Thymus (tissue), 11 donors: ENCODE measurements around the gene APIP. TPM values are rescaled to one million over a fixed set of nuclear protein-coding genes. Genes with fewer than 3 reads are reported as not detected.
"Not testable (repeated sequence)": the region's sequence is repeated elsewhere in the genome, so short reads cannot be mapped to it uniquely, and the experiment has no call there.

Source experiments
- DNase-seq, 9 donors: peaks; one replicate each; pipeline ENCODE4 v3.0.0-alpha.2; 2013; ENCODE audit warnings: low spot score in 9 of 9, low read depth in 6 of 9, missing footprints in 1 of 9
- H3K27ac ChIP-seq, 2 donors: one replicate each; pipeline ENCODE4 v1.5.1; 2013; ENCODE audit warnings: control low read depth in 1 of 2, low read depth in 1 of 2, low read length in 1 of 2, mild to moderate bottlenecking in 1 of 2, moderate library complexity in 1 of 2
- H3K27me3 ChIP-seq, 2 donors: one replicate each; pipeline ENCODE4 v1.5.1; 2013; ENCODE audit warnings: low read length in 1 of 2; ENCODE audit not compliant: control insufficient read depth in 2 of 2, insufficient read depth in 1 of 2
- H3K36me3 ChIP-seq, 2 donors: one replicate each; pipeline ENCODE4 v1.5.1; 2013; ENCODE audit warnings: low read length in 1 of 2, mild to moderate bottlenecking in 1 of 2, moderate library complexity in 1 of 2; ENCODE audit not compliant: control insufficient read depth in 2 of 2, insufficient read depth in 2 of 2
- H3K4me1 ChIP-seq, 2 donors: one replicate each; pipeline ENCODE4 v1.5.1; 2013; ENCODE audit warnings: low read length in 2 of 2; ENCODE audit not compliant: control insufficient read depth in 2 of 2, insufficient read depth in 2 of 2
- H3K4me3 ChIP-seq, 2 donors: one replicate each; pipeline ENCODE4 v1.5.1; 2013; ENCODE audit warnings: low read length in 2 of 2, control low read depth in 1 of 2, mild to moderate bottlenecking in 1 of 2
- H3K9me3 ChIP-seq, 2 donors: one replicate each; pipeline ENCODE4 v1.5.1; 2013; ENCODE audit warnings: low read length in 1 of 2, mild to moderate bottlenecking in 1 of 2; ENCODE audit not compliant: control insufficient read depth in 2 of 2, insufficient read depth in 1 of 2
- WGBS: extraction: QIAGEN DNeasy Blood & Tissue Kit; methylation state at CpG from one replicate; pipeline ENCODE4 v1.1.7; 2013; 5-methylcytosine and 5-hydroxymethylcytosine counted together
- polyA plus RNA-seq: library from polyadenylated mRNA; stranded (reverse); fragments of 200-250 nt; gene quantifications from one replicate; pipeline ENCODE4 v1.2.3, GENCODE V29; 2013
- total RNA-seq: library from RNA; stranded (reverse); fragments of 120-200 nt; gene quantifications from one replicate; pipeline ENCODE4 v1.2.4, GENCODE V29; 2013
- donor health status: healthy.

APIP gene
- total and polyA plus RNA-seq, 2 donors: 44.3 to 51.8 TPM

- not testable (repeated sequence) for H3K27ac ChIP-seq, DNase-seq
Measured at GRCh38 chr11:34913556-34913955, 2.6 kb downstream of the APIP start.

GRCh38 chr11:34911676-34912075 lies 4.5 kb downstream of the APIP start:
- peaks cover 36 to 37% of the 10 kb centered on the region in 2 donors for H3K4me1 ChIP-seq
- DNase-seq: no peak
- 98% methylated on average over 2 of the region's 2 CpGs for WGBS
- H3K4me3 ChIP-seq: no peak overlapping the region
- H3K27ac ChIP-seq: no peak overlapping the region
- peaks cover 0 to 6% of the 10 kb centered on the region in 2 donors for H3K9me3 ChIP-seq
- H3K36me3 ChIP-seq: no peaks in the 10 kb centered on the region
- H3K27me3 ChIP-seq: no peaks in the 10 kb centered on the region

More at GRCh38 chr11:34913556-34913955, 2.6 kb downstream of the APIP start:
- H3K9me3 ChIP-seq, H3K36me3 ChIP-seq, H3K27me3 ChIP-seq, H3K4me3 ChIP-seq: not testable (repeated sequence)
- peaks cover 36 to 39% of the 10 kb centered on the region in 2 donors for H3K4me1 ChIP-seq
- 97% methylated on average over 10 of the region's 10 CpGs for WGBS

- peaks cover 36 to 37% of the 10 kb centered on the region in 2 donors for H3K4me1 ChIP-seq
- peak overlapping the region in 1 of 2 donors; percentile 89 for H3K27ac ChIP-seq
- 98% methylated on average over 1 of the region's 1 CpG for WGBS
Measured at GRCh38 chr11:34910817-34911216, 5.4 kb downstream of the APIP start.

DNA sequence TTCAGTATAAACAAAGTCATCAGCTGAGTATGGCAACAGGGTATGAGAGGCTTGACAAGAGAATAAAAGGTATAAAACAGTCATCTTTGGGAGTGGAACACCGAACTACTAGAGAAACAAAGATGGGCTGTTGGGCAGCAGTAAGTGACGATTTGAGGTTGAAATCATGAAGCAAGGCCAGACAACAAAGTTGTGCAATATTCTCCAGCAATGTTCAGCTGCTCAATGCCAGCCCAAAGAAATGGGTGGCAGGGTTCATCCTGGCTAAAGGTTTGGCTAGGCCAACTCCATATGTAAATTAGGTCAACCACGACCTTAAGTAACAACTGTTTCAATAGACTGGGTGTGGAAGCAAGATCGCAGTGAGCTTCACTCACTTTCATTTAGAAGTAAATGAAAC lies 6.2 kb downstream of the APIP start:
- Histone ChIP-seq H3K36me3 (no peaks in the 10 kb centered on the region), H3K4me3 (no peak overlapping the region), H3K4me1 (peaks cover 31 to 35% of the 10 kb centered on the region in 2 donors), H3K27ac (peak overlapping the region; percentile 85 to 89), H3K27me3 (no peaks in the 10 kb centered on the region), H3K9me3 (peaks cover 0 to 6% of the 10 kb centered on the region in 2 donors)
- peak in 3 of 9 donors; percentile 17 to 49 (median 30) for DNase-seq
- WGBS: 86% methylated on average over 4 of the region's 4 CpGs

More at GRCh38 chr11:34910817-34911216, 5.4 kb downstream of the APIP start:
- peak in 1 of 9 donors; percentile 42 for DNase-seq
- Histone ChIP-seq H3K27me3 (no peaks in the 10 kb centered on the region), H3K36me3 (no peaks in the 10 kb centered on the region), H3K9me3 (peaks cover 0 to 6% of the 10 kb centered on the region in 2 donors), H3K4me3 (no peak overlapping the region)

- Histone ChIP-seq H3K4me1 (peaks cover 25 to 30% of the 10 kb centered on the region in 2 donors), H3K27ac (peak overlapping the region; percentile 85 to 89), H3K36me3 (no peaks in the 10 kb centered on the region), H3K27me3 (no peaks in the 10 kb centered on the region), H3K4me3 (no peak overlapping the region), H3K9me3 (peaks cover 0 to 6% of the 10 kb centered on the region in 2 donors)
- WGBS: 47% methylated on average over 6 of the region's 6 CpGs
- DNase-seq: peak in 7 of 9 donors; percentile 45 to 88 (median 75)
Measured at GRCh38 chr11:34909415-34909814, 6.8 kb downstream of the APIP start.

- 89% methylated on average over 3 of the region's 3 CpGs for WGBS
- peak in 1 of 9 donors; percentile 23 for DNase-seq
- no peaks in the 10 kb centered on the region for H3K27me3 ChIP-seq
- peak overlapping the region in 1 of 2 donors; percentile 89 for H3K27ac ChIP-seq
- peaks cover under 1 to 3% of the 10 kb centered on the region in 2 donors for H3K36me3 ChIP-seq
- no peaks in the 10 kb centered on the region for H3K9me3 ChIP-seq
- no peak overlapping the region for H3K4me3 ChIP-seq
- peaks cover 25 to 28% of the 10 kb centered on the region in 2 donors for H3K4me1 ChIP-seq
Measured at GRCh38 chr11:34907934-34908593, 8.1 kb downstream of the APIP start.

- no peak overlapping the region for H3K4me3 ChIP-seq
- no peak for DNase-seq
- peaks cover 3 to 14% of the 10 kb centered on the region in 2 donors for H3K36me3 ChIP-seq
- peaks cover 7 to 19% of the 10 kb centered on the region in 2 donors for H3K9me3 ChIP-seq
- no peaks in the 10 kb centered on the region for H3K27me3 ChIP-seq
- peaks cover 19 to 24% of the 10 kb centered on the region in 2 donors for H3K4me1 ChIP-seq
- H3K27ac ChIP-seq: no peak overlapping the region
- 99% methylated on average over 7 of the region's 7 CpGs for WGBS
Measured at GRCh38 chr11:34905666-34906065, 10.5 kb downstream of the APIP start.

DNA sequence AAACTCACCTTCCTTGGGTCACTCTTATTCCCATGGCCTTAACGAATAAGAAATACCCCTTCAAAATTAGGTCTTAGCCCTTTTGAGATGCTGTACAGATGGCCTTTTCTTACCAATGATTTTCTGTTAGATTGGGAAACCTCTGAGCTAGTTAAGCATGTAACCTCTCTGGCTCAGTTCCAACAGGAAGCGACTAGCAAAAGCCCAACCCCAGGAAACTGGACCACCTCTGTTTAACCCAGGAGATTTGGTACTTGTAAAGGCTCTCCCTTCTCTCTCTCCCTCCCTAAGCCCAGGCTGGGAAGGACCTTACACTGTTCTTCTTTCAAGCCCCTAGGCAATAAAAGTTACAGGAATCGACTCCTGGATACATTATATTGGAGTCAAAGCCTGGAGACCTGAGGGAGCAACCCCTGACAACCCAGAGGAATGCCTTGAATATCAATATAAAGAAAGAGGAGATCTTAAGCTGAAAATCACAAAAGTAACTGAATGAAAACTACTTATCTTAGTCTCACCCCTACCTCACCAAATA lies 11.7 kb downstream of the APIP start:
- WGBS: 97% methylated on average over 3 of the region's 3 CpGs
- Histone ChIP-seq H3K27me3 (no peaks in the 10 kb centered on the region), H3K4me1 (peaks cover 10 to 12% of the 10 kb centered on the region in 2 donors), H3K9me3 (peaks cover 15 to 31% of the 10 kb centered on the region in 2 donors), H3K4me3 (no peak overlapping the region), H3K27ac (no peak overlapping the region), H3K36me3 (peaks cover 3 to 23% of the 10 kb centered on the region in 2 donors)
- no peak for DNase-seq

DNA sequence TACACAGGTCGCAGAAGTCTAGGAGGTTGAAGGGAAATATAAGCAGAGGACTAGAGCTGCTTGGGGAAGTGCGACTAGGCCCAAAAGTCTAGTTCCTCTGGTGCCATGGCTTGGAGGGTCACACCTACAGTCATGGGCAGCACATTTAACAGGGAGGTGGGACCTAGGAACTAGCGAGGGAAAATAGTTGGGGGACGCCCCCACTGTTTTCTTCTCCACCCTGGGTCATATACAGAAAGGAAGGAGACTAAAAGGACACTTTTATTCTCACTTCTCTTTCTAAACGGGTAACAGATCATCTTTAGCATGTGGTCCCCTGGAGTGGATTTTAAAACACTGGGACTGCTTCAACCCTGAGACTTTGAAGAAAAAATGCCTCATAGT lies 16.6 kb downstream of the APIP start:
- H3K4me1 ChIP-seq: no peaks in the 10 kb centered on the region
- DNase-seq: peak in 2 of 9 donors; percentile 6 to 53
- H3K36me3 ChIP-seq: peaks cover 9 to 24% of the 10 kb centered on the region in 2 donors
- H3K27ac ChIP-seq: no peak overlapping the region
- over 99% methylated on average over 5 of the region's 5 CpGs for WGBS
- H3K27me3 ChIP-seq: no peaks in the 10 kb centered on the region
- no peak overlapping the region for H3K4me3 ChIP-seq
- peaks cover 23 to 49% of the 10 kb centered on the region in 2 donors for H3K9me3 ChIP-seq
